Measurements from ENCODE around the gene ZXDC. TPM values are rescaled to one million over a fixed set of nuclear protein-coding genes. Genes with fewer than 3 reads are reported as not detected.

Gene ZXDC
- total RNA-seq, 2 donors from 2014 or later, result 20.4 to 28.5 TPM

GRCh38 chr3:126407412-126408044 lies 68.2 kb downstream of the ZXDC start:
- no peaks in the 10 kb centered on the region for H3K27me3 ChIP-seq
- intact Hi-C loops (cut with DNase I), result no loop called here
- H3K36me3 ChIP-seq, result no peaks in the 10 kb centered on the region
- no peak overlapping the region for H3K9ac ChIP-seq (ENCODE audit: low read depth in 2 of 2, low read length in 2 of 2)
- H3K4me1 ChIP-seq, result no peaks in the 10 kb centered on the region
- no peak overlapping the region for H3K4me3 ChIP-seq
- H3K9me3 ChIP-seq, result no peaks in the 10 kb centered on the region
- H3K27ac ChIP-seq, result no peak overlapping the region
- no peak for TF ChIP-seq CTCF (IDR thresholded peaks at IDR 0.05)
- peak; percentile 8 for DNase-seq

- H3K4me1 ChIP-seq, result no peaks in the 10 kb centered on the region
- H3K36me3 ChIP-seq, result no peaks in the 10 kb centered on the region
- H3K27me3 ChIP-seq, result no peaks in the 10 kb centered on the region
- no peak for TF ChIP-seq CTCF (IDR thresholded peaks at IDR 0.05)
- H3K9ac ChIP-seq (ENCODE audit: low read depth in 2 of 2, low read length in 2 of 2), result no peak overlapping the region
- no peaks in the 10 kb centered on the region for H3K9me3 ChIP-seq
- no peak overlapping the region for H3K4me3 ChIP-seq
- peak; percentile 11 for DNase-seq
- intact Hi-C loops (cut with DNase I), result no loop called here
- H3K27ac ChIP-seq, result no peak overlapping the region
These were observed 69.0 kb downstream of the ZXDC start for GRCh38 chr3:126406389-126407296.

GRCh38 chr3:126402666-126403302 lies 72.9 kb downstream of the ZXDC start:
- no peak for DNase-seq
- TF ChIP-seq CTCF (IDR thresholded peaks at IDR 0.05), result no peak
- Histone ChIP-seq H3K4me1 (no peaks in the 10 kb centered on the region), H3K9ac (ENCODE audit: low read depth in 2 of 2, low read length in 2 of 2) (no peak overlapping the region), H3K4me3 (no peak overlapping the region), H3K27me3 (no peaks in the 10 kb centered on the region), H3K27ac (no peak overlapping the region), H3K9me3 (no peaks in the 10 kb centered on the region), H3K36me3 (no peaks in the 10 kb centered on the region)
- intact Hi-C loops (cut with DNase I), result no loop called here

- H3K36me3 ChIP-seq, result no peaks in the 10 kb centered on the region
- H3K27me3 ChIP-seq, result no peaks in the 10 kb centered on the region
- no peak overlapping the region for H3K4me3 ChIP-seq
- H3K9me3 ChIP-seq, result no peaks in the 10 kb centered on the region
- DNase-seq, result no peak
- no peaks in the 10 kb centered on the region for H3K4me1 ChIP-seq
- H3K9ac ChIP-seq (ENCODE audit: low read depth in 2 of 2, low read length in 2 of 2), result no peak overlapping the region
- no peak overlapping the region for H3K27ac ChIP-seq
- intact Hi-C loops (cut with DNase I), result no loop called here
- TF ChIP-seq CTCF (IDR thresholded peaks at IDR 0.05), result no peak
These were observed 73.5 kb downstream of the ZXDC start for GRCh38 chr3:126402178-126402577.

- H3K27me3 ChIP-seq, result no peaks in the 10 kb centered on the region
- H3K4me3 ChIP-seq, result no peak overlapping the region
- no peaks in the 10 kb centered on the region for H3K4me1 ChIP-seq
- no peak for DNase-seq
- H3K27ac ChIP-seq, result no peak overlapping the region
- H3K9me3 ChIP-seq, result no peaks in the 10 kb centered on the region
- no peak overlapping the region for H3K9ac ChIP-seq (ENCODE audit: low read depth in 2 of 2, low read length in 2 of 2)
- no peak for TF ChIP-seq CTCF (IDR thresholded peaks at IDR 0.05)
- intact Hi-C loops (cut with DNase I), result no loop called here
- H3K36me3 ChIP-seq, result no peaks in the 10 kb centered on the region
These were observed 74.0 kb downstream of the ZXDC start for GRCh38 chr3:126401611-126402160.

Measured in colonic mucosa (tissue), 4 donors.